HepG2 (cell line): ENCODE data around the gene CATSPERD. TPM values are rescaled to one million over a fixed set of nuclear protein-coding genes. Genes with fewer than 3 reads are reported as not detected.

Experiments
- AGO2 ChIP-seq: fragments of 200-400 bp; formaldehyde crosslinking; optimal IDR thresholded peaks from 2 replicates; pipeline ENCODE3; 2017; ENCODE audit warnings: mild to moderate bottlenecking, low read depth, low read length, moderate library complexity
- AKAP8 ChIP-seq: sonication (generic); formaldehyde crosslinking; IDR thresholded peaks from 2 replicates; pipeline ENCODE4 v1.5.1; 2020; ENCODE audit warnings: mild to moderate bottlenecking, missing genetic modification reagents
- CCAR2 ChIP-seq: fragments of 200-400 bp; formaldehyde crosslinking; optimal IDR thresholded peaks from 2 replicates; pipeline ENCODE3; 2018; ENCODE audit warnings: low read depth, mild to moderate bottlenecking, low read length, moderate library complexity
- FOSL2 ChIP-seq: sonication (generic); formaldehyde crosslinking; IDR thresholded peaks from 2 replicates; pipeline ENCODE4 v1.4.0; 2020; ENCODE audit warnings: missing genetic modification reagents
- GABPB1 ChIP-seq: IDR thresholded peaks from 2 replicates; pipeline ENCODE4 v1.6.1; 2016; ENCODE audit warnings: mild to moderate bottlenecking, missing genetic modification reagents, moderate library complexity, missing compliant biosample characterization
- HDAC2 ChIP-seq: sonication (generic); formaldehyde crosslinking; IDR thresholded peaks from 2 replicates; pipeline ENCODE4 v1.4.0; 2020; ENCODE audit warnings: missing genetic modification reagents
- HNF4G ChIP-seq, 2 experiments: sonication (generic) in 1 of 2; formaldehyde crosslinking in 1 of 2; IDR thresholded peaks; 2 replicates each; pipeline versions ENCODE4 v1.4.0 to v1.6.1; 2011 to 2020; ENCODE audit warnings: borderline replicate concordance in 2 of 2, low read depth in 2 of 2, mild to moderate bottlenecking in 2 of 2, low read length in 1 of 2, missing genetic modification reagents in 1 of 2, moderate library complexity in 1 of 2
- IRF9 ChIP-seq: sonication (generic); formaldehyde crosslinking; IDR thresholded peaks from 2 replicates; pipeline ENCODE4 v1.8.0; 2022; ENCODE audit warnings: missing genetic modification reagents, mild to moderate bottlenecking, borderline replicate concordance
- KDM3A ChIP-seq: IDR thresholded peaks from 2 replicates; pipeline ENCODE4 v1.6.1; 2018; ENCODE audit warnings: low read depth, missing compliant biosample characterization
- KLF15 ChIP-seq: sonication (generic); formaldehyde crosslinking; IDR thresholded peaks from 2 replicates; pipeline ENCODE4 v1.8.1; 2023; ENCODE audit warnings: borderline replicate concordance, mild to moderate bottlenecking, inconsistent platforms, missing genetic modification reagents, mixed read lengths
- MAX ChIP-seq: IDR thresholded peaks from 2 replicates; pipeline ENCODE4 v1.6.1; 2012; ENCODE audit warnings: inconsistent platforms
- NR1H2 ChIP-seq: sonication (generic); formaldehyde crosslinking; IDR thresholded peaks from 2 replicates; pipeline ENCODE4 v1.8.1; 2022; ENCODE audit warnings: low read depth, missing genetic modification reagents, borderline replicate concordance
- RAD21 ChIP-seq: fragments of 450-650 bp; formaldehyde crosslinking; IDR thresholded peaks from 2 replicates; pipeline ENCODE4 v1.5.0; 2020; ENCODE audit warnings: mild to moderate bottlenecking
- SP5 ChIP-seq: IDR thresholded peaks from 2 replicates; pipeline ENCODE4 v1.6.1; 2016; ENCODE audit warnings: low read depth, borderline replicate concordance
- TGIF2 ChIP-seq: IDR thresholded peaks from 2 replicates; pipeline ENCODE4 v1.6.1; 2016; ENCODE audit warnings: control low read depth, missing compliant biosample characterization
- ZBTB2 ChIP-seq: sonication (generic); formaldehyde crosslinking; IDR thresholded peaks from 2 replicates; pipeline ENCODE4 v1.8.0; 2022; ENCODE audit warnings: low read depth, missing genetic modification reagents
- ZBTB33 ChIP-seq: sonication (generic); formaldehyde crosslinking; IDR thresholded peaks from 2 replicates; pipeline ENCODE4 v1.4.0; 2020; ENCODE audit warnings: missing genetic modification reagents
- ZBTB7A ChIP-seq: sonication (generic); formaldehyde crosslinking; IDR thresholded peaks from 2 replicates; pipeline ENCODE4 v1.8.0; 2022; ENCODE audit warnings: mild to moderate bottlenecking, missing genetic modification reagents
- ZBTB8A ChIP-seq: sonication (generic); formaldehyde crosslinking; IDR thresholded peaks from 2 replicates; pipeline ENCODE4 v1.4.0; 2020; ENCODE audit warnings: mild to moderate bottlenecking, low read depth, missing genetic modification reagents, borderline replicate concordance
- ZFP62 ChIP-seq: sonication (generic); formaldehyde crosslinking; IDR thresholded peaks from 2 replicates; pipeline ENCODE4 v1.4.0; 2020; ENCODE audit warnings: missing genetic modification reagents
- ZMAT3 ChIP-seq: sonication (generic); formaldehyde crosslinking; conservative IDR thresholded peaks from 2 replicates; pipeline ENCODE4 v1.7.0; 2021; ENCODE audit warnings: missing genetic modification reagents
- ZMYM2 ChIP-seq: sonication (generic); formaldehyde crosslinking; IDR thresholded peaks from 2 replicates; pipeline ENCODE4 v1.8.0; 2022; ENCODE audit warnings: mild to moderate bottlenecking, missing genetic modification reagents
- ZNF124 ChIP-seq: sonication (generic); formaldehyde crosslinking; IDR thresholded peaks from 2 replicates; pipeline ENCODE4 v1.4.0; 2020; ENCODE audit warnings: missing genetic modification reagents
- ZNF558 ChIP-seq: sonication (generic); formaldehyde crosslinking; IDR thresholded peaks from 2 replicates; pipeline ENCODE4 v1.9.0; 2022; ENCODE audit warnings: mild to moderate bottlenecking, missing genetic modification reagents, borderline replicate concordance
- ZNF720 ChIP-seq: sonication (generic); formaldehyde crosslinking; IDR thresholded peaks from 2 replicates; pipeline ENCODE4 v1.4.0; 2020; ENCODE audit warnings: missing genetic modification reagents
- polyA plus RNA-seq, 8 experiments: library from polyadenylated mRNA; depleted of rRNA in 3 of 8; stranded (reverse) in 7 of 8; unstranded in 1 of 8; fragments of >200 nt; fragmentation: Illumina TruSeq in 4 of 8; extraction: Trizol in 4 of 8; gene quantifications; 2 replicates each; pipeline versions ENCODE4 v1.2.1 to v1.2.3, GENCODE V29; 2011 to 2016; ENCODE audit warnings: low read depth in 4 of 8, missing spikeins in 1 of 8, mixed read lengths in 1 of 8; ENCODE audit not compliant: insufficient read depth in 1 of 8
- total RNA-seq, 5 experiments: library from RNA; depleted of rRNA; stranded (reverse); fragments of >200 nt; fragmentation: Illumina TruSeq; extraction: Trizol; gene quantifications; 2 replicates each; pipeline ENCODE4 v1.2.3, GENCODE V29; 2016; ENCODE audit warnings: low read depth in 1 of 5

Gene CATSPERD
- total and polyA plus RNA-seq, 2 of the 13 experiments (the other 11 are each of a cell fraction or from before 2014, with no cell fraction given): 0.04 TPM; not detected in 1

- TF ChIP-seq NR1H2 (CRISPR knock-in tag) (no peak), AGO2 (peak; percentile 38), ZNF720 (CRISPR knock-in tag) (no peak), ZMYM2 (CRISPR knock-in tag) (peak; percentile 50; the same call in 1 of the 2 replicates), KLF15 (CRISPR knock-in tag) (0 out of 2 replicates have a peak, but pooled peaks have one; percentile 40), RAD21 (CRISPR knock-in tag) (peak; percentile 100), ZBTB7A (CRISPR knock-in tag) (0 out of 2 replicates have a peak, but pooled peaks have one; percentile 13), HDAC2 (CRISPR knock-in tag) (peak; percentile 36; the same call in 1 of the 2 replicates), KDM3A (CRISPR knock-in tag) (peak; percentile 95), GABPB1 (CRISPR knock-in tag) (peak; percentile 75; the same call in 1 of the 2 replicates), HNF4G (IDR thresholded peaks at IDR 0.05; ENCODE audit: borderline replicate concordance, low read depth, low read length) (peak; percentile 25; the same call in 1 of the 2 replicates), HNF4G (CRISPR knock-in tag; IDR thresholded peaks at IDR 0.05; ENCODE audit: borderline replicate concordance, low read depth) (no peak), ZNF124 (CRISPR knock-in tag) (0 out of 2 replicates have a peak, but pooled peaks have one; percentile 16), CCAR2 (no peak), MAX (peak; percentile 92), SP5 (peak; percentile 42; the same call in 1 of the 2 replicates), ZNF558 (0 out of 2 replicates have a peak, but pooled peaks have one; percentile 76), ZBTB2 (CRISPR knock-in tag) (peak; percentile 64), ZFP62 (CRISPR knock-in tag) (no peak), IRF9 (CRISPR knock-in tag) (peak; percentile 47; the same call in 1 of the 2 replicates), ZBTB33 (CRISPR knock-in tag) (peak; percentile 76), AKAP8 (CRISPR knock-in tag) (peak; percentile 70; the same call in 1 of the 2 replicates), ZMAT3 (peak; percentile 59; the same call in 1 of the 2 replicates), TGIF2 (CRISPR knock-in tag) (no peak), ZBTB8A (CRISPR knock-in tag) (no peak), FOSL2 (CRISPR knock-in tag) (peak; percentile 47)
Measured at GRCh38 chr19:5803752-5804515, 83.5 kb downstream of the CATSPERD start (continued).
